Upper lobe of right lung (tissue), 1 donor: Measurements from ENCODE around the gene PTPRN2. TPM values are rescaled to one million over a fixed set of nuclear protein-coding genes. Genes with fewer than 3 reads are reported as not detected.

ENCODE experiments used
- ATAC-seq: fragments of 200-7000 bp; cut with Tn5 transposase; one replicate; pipeline ENCODE4 v1.9.1; 2020; ENCODE audit warnings: mild to moderate bottlenecking, moderate library complexity
- DNase-seq: peaks from one replicate; pipeline ENCODE4 v3.0.0-alpha.2; 2020
- H3K27ac ChIP-seq: fragments of 200-600 bp; one replicate; pipeline ENCODE4 v1.8.0; 2022
- H3K27me3 ChIP-seq: fragments of 200-600 bp; one replicate; pipeline ENCODE4 v1.8.0; 2022; ENCODE audit warnings: mild to moderate bottlenecking
- H3K36me3 ChIP-seq: fragments of 200-600 bp; one replicate; pipeline ENCODE4 v1.8.0; 2022
- H3K4me1 ChIP-seq: fragments of 200-600 bp; one replicate; pipeline ENCODE4 v1.8.0; 2022
- H3K4me3 ChIP-seq: fragments of 200-600 bp; one replicate; pipeline ENCODE4 v1.8.0; 2022; ENCODE audit warnings: mild to moderate bottlenecking
- H3K9me3 ChIP-seq: fragments of 200-600 bp; one replicate; pipeline ENCODE4 v1.8.0; 2022
- intact Hi-C: fragments of 100-400 bp; cut with DNase I; formaldehyde crosslinking; loops from one replicate; pipeline ENCODE4 v1.11.0; 2022
- total RNA-seq: library from RNA; stranded (reverse); fragmentation: NEBNext Ultra II Directional; extraction: Animal tissue kit (Norgen Biotek cat#: 25700); gene quantifications from one replicate; pipeline ENCODE4 v1.2.1, GENCODE V29; 2021
- TF ChIP-seq, protein P1 (sequence below): fragments of 200-600 bp; IDR thresholded peaks from one replicate; pipeline ENCODE4 v1.8.0; 2022; ENCODE audit warnings: antibody characterized with exemption
- donor health status: DM: no; HTN: yes; CAD: no; lungs with severe emphysema.

The PTPRN2 gene
- total RNA-seq, 1 donor from 2014 or later = 4.9 TPM

DNA sequence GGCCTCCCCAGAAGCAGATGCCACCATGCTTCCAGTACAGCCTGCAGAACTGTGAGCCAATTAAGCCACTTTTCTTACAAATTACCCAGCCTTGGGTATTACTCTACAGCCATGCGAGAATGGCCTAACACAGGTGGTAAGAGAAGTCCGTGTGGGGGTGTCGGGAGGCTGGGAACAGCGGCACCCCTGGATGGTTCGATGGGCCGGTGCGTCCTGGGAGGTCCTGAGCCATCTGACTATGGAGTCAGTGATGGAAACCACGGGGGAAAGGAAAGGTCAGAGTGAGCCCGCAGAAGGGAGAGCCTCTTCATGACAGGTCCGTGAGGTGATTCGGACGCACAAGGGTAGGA, 2.5 kb upstream of the PTPRN2 start:
- Histone ChIP-seq H3K4me1 (peaks cover 12% of the 10 kb centered on the region), H3K4me3 (no peak overlapping the region), H3K27me3 (peaks cover 24% of the 10 kb centered on the region), H3K36me3 (no peaks in the 10 kb centered on the region), H3K9me3 (no peaks in the 10 kb centered on the region), H3K27ac (no peak overlapping the region)
- DNase-seq (no peak), ATAC-seq (no peak)
- intact Hi-C loops = no loop called here
- TF ChIP-seq, protein P1, sequence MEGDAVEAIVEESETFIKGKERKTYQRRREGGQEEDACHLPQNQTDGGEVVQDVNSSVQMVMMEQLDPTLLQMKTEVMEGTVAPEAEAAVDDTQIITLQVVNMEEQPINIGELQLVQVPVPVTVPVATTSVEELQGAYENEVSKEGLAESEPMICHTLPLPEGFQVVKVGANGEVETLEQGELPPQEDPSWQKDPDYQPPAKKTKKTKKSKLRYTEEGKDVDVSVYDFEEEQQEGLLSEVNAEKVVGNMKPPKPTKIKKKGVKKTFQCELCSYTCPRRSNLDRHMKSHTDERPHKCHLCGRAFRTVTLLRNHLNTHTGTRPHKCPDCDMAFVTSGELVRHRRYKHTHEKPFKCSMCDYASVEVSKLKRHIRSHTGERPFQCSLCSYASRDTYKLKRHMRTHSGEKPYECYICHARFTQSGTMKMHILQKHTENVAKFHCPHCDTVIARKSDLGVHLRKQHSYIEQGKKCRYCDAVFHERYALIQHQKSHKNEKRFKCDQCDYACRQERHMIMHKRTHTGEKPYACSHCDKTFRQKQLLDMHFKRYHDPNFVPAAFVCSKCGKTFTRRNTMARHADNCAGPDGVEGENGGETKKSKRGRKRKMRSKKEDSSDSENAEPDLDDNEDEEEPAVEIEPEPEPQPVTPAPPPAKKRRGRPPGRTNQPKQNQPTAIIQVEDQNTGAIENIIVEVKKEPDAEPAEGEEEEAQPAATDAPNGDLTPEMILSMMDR = no peak

DNA sequence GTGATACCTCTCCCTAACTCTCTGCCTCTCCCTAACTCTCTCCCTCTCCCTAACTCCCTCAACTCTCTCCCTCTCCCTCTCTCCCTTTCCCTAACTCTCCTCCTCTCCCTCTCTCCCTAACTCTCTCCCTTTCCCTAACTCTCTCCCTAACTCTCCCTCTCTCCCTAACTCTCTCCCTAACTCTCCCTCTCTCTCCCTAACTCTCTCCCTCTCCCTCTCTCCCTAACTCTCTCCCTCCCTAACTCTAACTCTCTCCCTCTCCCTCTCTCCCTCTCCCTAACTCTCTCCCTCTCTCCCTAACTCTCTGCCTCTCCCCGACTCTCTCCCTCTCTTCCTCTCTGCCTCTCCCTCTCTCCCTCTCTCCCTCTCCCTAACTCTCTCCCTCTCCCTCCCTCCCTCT, 2.0 kb upstream of the PTPRN2 start:
- Histone ChIP-seq H3K9me3 (no peaks in the 10 kb centered on the region), H3K27me3 (peaks cover 29% of the 10 kb centered on the region), H3K4me1 (peaks cover 12% of the 10 kb centered on the region), H3K27ac (no peak overlapping the region), H3K4me3 (no peak overlapping the region), H3K36me3 (no peaks in the 10 kb centered on the region)
- intact Hi-C loops = no loop called here
- ATAC-seq (no peak), DNase-seq (no peak)
- TF ChIP-seq, protein P1 = no peak

DNA sequence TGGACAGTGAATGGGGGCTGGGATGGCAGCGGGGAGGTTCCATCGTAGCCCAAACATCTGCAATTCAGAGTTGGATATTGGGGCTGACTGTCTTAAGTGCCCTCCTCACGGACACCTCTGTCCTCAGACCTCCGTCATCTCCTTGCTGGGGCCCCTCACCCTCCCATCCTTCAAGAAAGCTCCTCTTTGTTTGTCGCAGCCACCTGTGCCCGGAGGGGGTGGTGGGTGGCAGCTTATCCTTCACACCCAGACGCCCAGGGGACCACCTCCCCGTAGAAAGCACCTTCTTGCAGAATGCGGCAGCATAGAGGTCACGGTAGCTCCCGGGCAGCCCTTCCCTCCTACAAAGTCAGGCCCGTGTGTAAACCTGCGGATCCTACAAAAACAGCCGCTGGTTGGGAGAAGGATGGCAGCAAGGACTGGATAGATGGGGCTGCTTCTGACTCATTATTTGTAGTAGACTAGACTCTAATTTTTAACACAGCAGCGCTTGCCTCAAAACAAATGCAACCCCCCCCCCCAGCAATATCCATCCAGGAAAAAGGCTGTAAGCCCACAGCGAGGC, 1.3 kb upstream of the PTPRN2 start:
- no peak overlapping the region for H3K27ac ChIP-seq
- DNase-seq (no peak), ATAC-seq (no peak)
- peaks cover 12% of the 10 kb centered on the region for H3K4me1 ChIP-seq
- H3K9me3 ChIP-seq = no peaks in the 10 kb centered on the region
- intact Hi-C loops = no loop called here
- no peaks in the 10 kb centered on the region for H3K36me3 ChIP-seq
- no peak overlapping the region for H3K4me3 ChIP-seq
- H3K27me3 ChIP-seq = peaks cover 36% of the 10 kb centered on the region
- TF ChIP-seq, protein P1 = no peak

DNA sequence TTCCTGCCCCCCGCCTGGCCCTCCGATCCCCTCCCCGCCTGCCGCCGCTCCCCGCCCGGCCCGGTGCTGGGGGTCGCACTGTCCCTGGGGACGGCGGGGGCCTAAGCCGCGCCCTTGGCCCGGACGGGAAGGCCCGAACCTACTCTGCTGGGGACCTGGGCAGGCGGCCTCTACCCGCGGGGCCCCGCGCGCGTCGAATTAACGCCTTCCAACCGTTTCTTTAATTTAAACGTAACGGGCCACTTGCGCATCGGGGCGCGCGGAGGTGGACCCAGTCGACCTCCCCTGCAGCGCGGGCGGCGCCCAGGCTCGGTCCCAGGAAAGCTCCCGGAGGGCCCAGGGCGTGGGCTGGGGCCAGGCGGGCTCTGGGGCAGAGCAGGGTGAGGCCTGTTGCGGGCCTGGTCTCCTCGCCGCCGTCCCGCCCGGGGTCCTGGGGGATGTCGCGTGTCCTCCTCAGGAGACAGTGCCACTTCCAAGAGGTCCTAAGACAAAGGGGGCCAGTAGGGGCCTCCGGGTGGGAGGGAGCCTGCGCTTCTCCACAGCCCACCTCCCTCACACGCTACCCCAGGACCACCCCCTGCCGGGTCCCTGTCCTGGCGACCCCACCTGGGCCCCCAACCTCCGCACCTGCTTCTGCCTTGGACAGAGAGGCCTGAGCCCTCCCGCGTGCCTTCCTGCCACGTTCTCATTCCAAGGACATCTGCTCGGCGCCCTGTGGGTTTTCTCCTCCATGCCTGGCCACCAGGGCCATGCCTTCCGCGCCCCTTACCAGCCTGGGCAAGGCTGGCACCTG, 658 bp upstream of the PTPRN2 start:
- Histone ChIP-seq H3K9me3 (no peaks in the 10 kb centered on the region), H3K27me3 (peaks cover 43% of the 10 kb centered on the region), H3K27ac (no peak overlapping the region), H3K4me3 (peak overlapping the region; percentile 32), H3K36me3 (no peaks in the 10 kb centered on the region), H3K4me1 (peaks cover 12% of the 10 kb centered on the region)
- intact Hi-C loops = no loop called here
- ATAC-seq = peak; percentile 13
- TF ChIP-seq, protein P1 = no peak
- DNase-seq = peak; percentile 66

DNA sequence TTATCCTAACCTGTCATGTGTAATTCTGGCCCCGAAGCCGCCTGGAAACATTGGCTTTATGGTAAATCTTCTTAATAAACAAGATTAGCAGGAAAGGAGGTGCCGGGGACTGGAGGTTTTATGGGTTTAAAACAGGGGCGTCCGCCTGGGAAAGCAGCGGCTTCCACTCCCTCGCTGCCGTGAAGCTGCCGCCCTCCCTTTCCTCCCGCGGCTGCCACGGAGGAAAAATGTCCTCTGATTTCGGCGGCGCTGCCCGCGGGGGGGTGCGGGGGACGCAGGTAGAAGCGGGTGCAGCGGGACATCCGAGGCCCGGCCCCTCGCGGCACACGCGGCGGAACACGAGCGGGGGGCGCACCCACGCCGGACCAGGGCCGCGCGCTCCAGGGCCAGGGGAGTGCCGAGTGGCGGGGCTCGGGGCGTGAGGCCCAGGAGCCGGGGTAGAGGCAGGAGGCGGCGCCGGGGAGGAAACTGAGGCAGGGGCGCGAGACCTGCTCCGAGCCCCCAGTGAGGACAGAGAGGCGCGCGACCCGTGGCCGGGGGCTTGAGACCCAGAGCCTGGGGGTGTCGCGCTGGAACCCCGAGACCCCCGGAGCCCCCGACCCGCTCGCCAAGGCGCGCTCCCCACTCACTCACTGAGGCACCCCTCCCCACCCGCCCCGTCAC, 993 bp downstream of the PTPRN2 start:
- ATAC-seq (no peak), DNase-seq (no peak)
- Histone ChIP-seq H3K9me3 (no peaks in the 10 kb centered on the region), H3K36me3 (no peaks in the 10 kb centered on the region), H3K27ac (no peak overlapping the region), H3K4me1 (peaks cover 12% of the 10 kb centered on the region), H3K27me3 (peaks cover 56% of the 10 kb centered on the region), H3K4me3 (no peak overlapping the region)
- TF ChIP-seq, protein P1 = no peak
- intact Hi-C loops = no loop called here
